AG04450 (cell line): ENCODE measurements around the gene DDX23. TPM values are rescaled to one million over a fixed set of nuclear protein-coding genes. Genes with fewer than 3 reads are reported as not detected.

Experiments used
- CTCF ChIA-PET: fragments of 300-600, 350-600 bp; formaldehyde crosslinking; extraction: SDS; loops from one replicate; lab custom pipeline; 2022; ENCODE audit warnings: antibody characterized with exemption, inconsistent platforms; lab: Charles Lee
- POLR2A ChIA-PET: fragments of 350-600 bp; formaldehyde crosslinking; extraction: SDS; loops from one replicate; lab custom pipeline; 2021; ENCODE audit warnings: antibody characterized with exemption, inconsistent platforms; lab: Yijun Ruan, JAX
- DNase-seq: peaks from one replicate; pipeline ENCODE4 v3.0.0-alpha.2; 2011; ENCODE audit warnings: low read depth, low spot score
- H3K27ac ChIP-seq: one replicate; pipeline ENCODE4 v1.5.1; 2012; ENCODE audit warnings: low read depth, low read length, control low read depth
- H3K27me3 ChIP-seq: one replicate; pipeline ENCODE4 v1.6.0; 2012; ENCODE audit warnings: low read length; ENCODE audit not compliant: control insufficient read depth, insufficient read depth
- H3K4me3 ChIP-seq: 2 replicates; pipeline ENCODE4 v1.5.1; 2011; ENCODE audit warnings: mild to moderate bottlenecking, low read depth, low read length, control low read depth
- H3K9me3 ChIP-seq: 2 replicates; pipeline ENCODE4 v1.5.1; 2012; ENCODE audit warnings: low read length; ENCODE audit not compliant: control insufficient read depth, insufficient read depth
- polyA plus RNA-seq: library from polyadenylated mRNA; depleted of rRNA; stranded (reverse); fragments of >200 nt; gene quantifications from 2 replicates; pipeline ENCODE4 v1.2.3, GENCODE V29; 2011
- TF ChIP-seq, protein P1 (sequence below): IDR thresholded peaks from 2 replicates; pipeline ENCODE4 v1.5.1; 2011; ENCODE audit warnings: low read depth, low read length, control low read depth, inconsistent platforms

Gene DDX23
- polyA plus RNA-seq, 1 experiment, result 56.6 TPM

GRCh38 chr12:48814262-48815125, 37.5 kb downstream of the DDX23 start:
- no peaks in the 10 kb centered on the region for H3K27me3 ChIP-seq
- CTCF ChIA-PET, result interaction anchor here (0.6 to 3.5 kb wide), 24 partner anchors 11 to 140 kb away, joined by 3 to 40 read pairs (median 4); partner anchors contain the start of gene KANSL2
- POLR2A ChIA-PET, result interaction anchor here (0.5 to 1.4 kb wide), 4 partner anchors 16 to 192 kb away, joined by 3 to 4 read pairs (median 3); partner anchors contain the start of gene ADCY6
- H3K9me3 ChIP-seq, result peaks cover 3% of the 10 kb centered on the region; the same call in 1 of the 2 replicates
- H3K27ac ChIP-seq, result peak overlapping the region; percentile 99
- no peak for DNase-seq
- H3K4me3 ChIP-seq, result peak overlapping the region; percentile 90
- TF ChIP-seq, protein P1, sequence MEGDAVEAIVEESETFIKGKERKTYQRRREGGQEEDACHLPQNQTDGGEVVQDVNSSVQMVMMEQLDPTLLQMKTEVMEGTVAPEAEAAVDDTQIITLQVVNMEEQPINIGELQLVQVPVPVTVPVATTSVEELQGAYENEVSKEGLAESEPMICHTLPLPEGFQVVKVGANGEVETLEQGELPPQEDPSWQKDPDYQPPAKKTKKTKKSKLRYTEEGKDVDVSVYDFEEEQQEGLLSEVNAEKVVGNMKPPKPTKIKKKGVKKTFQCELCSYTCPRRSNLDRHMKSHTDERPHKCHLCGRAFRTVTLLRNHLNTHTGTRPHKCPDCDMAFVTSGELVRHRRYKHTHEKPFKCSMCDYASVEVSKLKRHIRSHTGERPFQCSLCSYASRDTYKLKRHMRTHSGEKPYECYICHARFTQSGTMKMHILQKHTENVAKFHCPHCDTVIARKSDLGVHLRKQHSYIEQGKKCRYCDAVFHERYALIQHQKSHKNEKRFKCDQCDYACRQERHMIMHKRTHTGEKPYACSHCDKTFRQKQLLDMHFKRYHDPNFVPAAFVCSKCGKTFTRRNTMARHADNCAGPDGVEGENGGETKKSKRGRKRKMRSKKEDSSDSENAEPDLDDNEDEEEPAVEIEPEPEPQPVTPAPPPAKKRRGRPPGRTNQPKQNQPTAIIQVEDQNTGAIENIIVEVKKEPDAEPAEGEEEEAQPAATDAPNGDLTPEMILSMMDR, result peak; percentile 93

DNA sequence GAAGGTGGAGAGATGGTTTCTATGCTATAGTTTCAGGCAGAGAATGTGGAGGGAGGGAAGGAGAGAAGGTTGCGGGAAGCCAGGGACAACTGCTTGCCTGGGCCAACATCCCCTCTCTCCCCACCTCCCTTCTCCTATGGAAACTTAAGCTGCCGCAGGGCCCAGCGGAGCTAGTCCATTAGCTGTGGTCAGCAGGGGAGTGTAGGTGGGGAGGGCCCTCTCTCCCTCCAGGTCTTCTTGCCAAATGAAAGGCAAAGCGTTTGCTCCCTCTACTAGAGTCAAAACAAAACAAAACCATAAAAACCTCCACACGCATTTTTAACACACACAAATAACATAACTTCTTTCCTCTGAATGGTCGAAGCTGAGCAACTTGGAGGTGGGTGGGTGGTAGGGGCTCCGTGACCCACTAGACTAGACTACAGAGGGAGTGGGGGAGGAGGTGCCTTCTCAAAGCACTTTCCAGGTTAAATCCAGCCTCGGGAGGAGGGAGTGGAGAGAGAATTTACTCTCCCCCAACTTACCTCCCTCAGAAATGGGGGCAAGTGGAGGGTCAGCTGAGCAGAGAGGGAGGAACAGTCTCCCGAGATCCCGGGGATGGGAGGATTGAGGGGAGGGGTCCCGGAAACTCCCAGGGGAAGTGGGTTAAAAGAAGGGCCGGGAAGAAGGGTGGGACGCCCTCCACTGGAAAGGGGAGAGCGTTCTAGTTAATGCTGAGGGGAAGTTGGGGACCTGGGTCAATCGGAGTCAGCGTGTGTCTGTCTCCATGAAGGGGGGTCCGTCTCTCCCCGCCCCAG, 38.3 kb downstream of the DDX23 start:
- TF ChIP-seq, protein P1, result no peak; the same call in 1 of the 2 replicates
- H3K9me3 ChIP-seq, result peaks cover 3% of the 10 kb centered on the region; the same call in 1 of the 2 replicates
- no peaks in the 10 kb centered on the region for H3K27me3 ChIP-seq
- POLR2A ChIA-PET, result no interaction called here
- H3K27ac ChIP-seq, result peak overlapping the region; percentile 99
- CTCF ChIA-PET, result interaction anchor here (0.5 to 3.5 kb wide), 14 partner anchors 11 to 334 kb away, joined by 3 to 40 read pairs (median 4); partner anchors contain the start of gene KANSL2
- DNase-seq, result no peak
- peak overlapping the region; percentile 90 for H3K4me3 ChIP-seq

- H3K27ac ChIP-seq, result peak overlapping the region; percentile 99
- POLR2A ChIA-PET, result interaction anchor here (0.6 kb wide), 1 partner anchor 14 kb away, joined by 3 read pairs; no protein-coding TSS in a partner anchor
Measured at GRCh38 chr12:48812389-48812788, 39.6 kb downstream of the DDX23 start.

GRCh38 chr12:48811437-48812090, 40.4 kb downstream of the DDX23 start:
- H3K4me3 ChIP-seq, result no peak overlapping the region
- no peaks in the 10 kb centered on the region for H3K27me3 ChIP-seq
- POLR2A ChIA-PET, result interaction anchor here (0.6 to 1.8 kb wide), 8 partner anchors 10 to 930 kb away, joined by 3 to 13 read pairs (median 4); partner anchors contain the start of gene ADCY6
- no peaks in the 10 kb centered on the region; the same call in 1 of the 2 replicates for H3K9me3 ChIP-seq
- DNase-seq, result no peak
- peak overlapping the region; percentile 99 for H3K27ac ChIP-seq
- CTCF ChIA-PET, result interaction anchor here (1.3 to 3.5 kb wide), 4 partner anchors 15 to 270 kb away, joined by 4 to 14 read pairs (median 7); no protein-coding TSS in a partner anchor
- TF ChIP-seq, protein P1, result no peak

More at GRCh38 chr12:48812389-48812788, 39.6 kb downstream of the DDX23 start:
- H3K4me3 ChIP-seq, result no peak overlapping the region
- no peaks in the 10 kb centered on the region for H3K27me3 ChIP-seq
- TF ChIP-seq, protein P1, result no peak
- no peak for DNase-seq
- no peaks in the 10 kb centered on the region; the same call in 1 of the 2 replicates for H3K9me3 ChIP-seq
- CTCF ChIA-PET, result interaction anchor here (1.3 to 3.5 kb wide), 3 partner anchors 17 to 271 kb away, joined by 4 to 35 read pairs (median 14); no protein-coding TSS in a partner anchor
